ENCODE data around the gene RFPL1. TPM values are rescaled to one million over a fixed set of nuclear protein-coding genes. Genes with fewer than 3 reads are reported as not detected.

Gene RFPL1
- total RNA-seq, 1 donor from 2014 or later, result not detected

DNA sequence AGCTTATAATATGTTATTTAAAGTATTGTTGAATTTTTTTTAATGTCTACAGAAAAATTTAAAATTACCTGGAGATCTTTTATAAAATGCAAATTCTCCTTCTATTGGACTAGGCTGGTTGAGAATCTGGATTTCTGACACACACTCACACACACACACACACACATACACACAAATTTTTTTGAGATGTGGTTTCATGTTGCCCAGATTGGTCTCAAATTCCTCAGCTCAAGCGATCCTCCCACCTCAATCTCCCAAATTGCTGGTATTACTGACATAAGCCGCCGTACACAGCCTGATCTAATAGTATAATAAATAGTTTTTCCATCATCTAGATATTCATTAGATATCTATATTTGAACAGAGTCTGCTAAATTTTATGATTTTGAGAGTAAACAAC is 4.5 kb upstream of the RFPL1 start:
- no peak for DNase-seq
- intact Hi-C loops (cut with micrococcal nuclease), result no loop called here
- no peak overlapping the region for H3K27ac ChIP-seq (replicated peaks)
- no peaks in the 10 kb centered on the region for H3K9me3 ChIP-seq (replicated peaks)
- no peaks in the 10 kb centered on the region for H3K4me1 ChIP-seq
- peaks cover 52% of the 10 kb centered on the region for H3K27me3 ChIP-seq (ENCODE audit: low read depth)
- TF ChIP-seq, protein P1, sequence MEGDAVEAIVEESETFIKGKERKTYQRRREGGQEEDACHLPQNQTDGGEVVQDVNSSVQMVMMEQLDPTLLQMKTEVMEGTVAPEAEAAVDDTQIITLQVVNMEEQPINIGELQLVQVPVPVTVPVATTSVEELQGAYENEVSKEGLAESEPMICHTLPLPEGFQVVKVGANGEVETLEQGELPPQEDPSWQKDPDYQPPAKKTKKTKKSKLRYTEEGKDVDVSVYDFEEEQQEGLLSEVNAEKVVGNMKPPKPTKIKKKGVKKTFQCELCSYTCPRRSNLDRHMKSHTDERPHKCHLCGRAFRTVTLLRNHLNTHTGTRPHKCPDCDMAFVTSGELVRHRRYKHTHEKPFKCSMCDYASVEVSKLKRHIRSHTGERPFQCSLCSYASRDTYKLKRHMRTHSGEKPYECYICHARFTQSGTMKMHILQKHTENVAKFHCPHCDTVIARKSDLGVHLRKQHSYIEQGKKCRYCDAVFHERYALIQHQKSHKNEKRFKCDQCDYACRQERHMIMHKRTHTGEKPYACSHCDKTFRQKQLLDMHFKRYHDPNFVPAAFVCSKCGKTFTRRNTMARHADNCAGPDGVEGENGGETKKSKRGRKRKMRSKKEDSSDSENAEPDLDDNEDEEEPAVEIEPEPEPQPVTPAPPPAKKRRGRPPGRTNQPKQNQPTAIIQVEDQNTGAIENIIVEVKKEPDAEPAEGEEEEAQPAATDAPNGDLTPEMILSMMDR (IDR thresholded peaks at IDR 0.05; ENCODE audit: borderline replicate concordance), result no peak
- no peaks in the 10 kb centered on the region for H3K36me3 ChIP-seq
- no peak overlapping the region for H3K4me3 ChIP-seq

DNA sequence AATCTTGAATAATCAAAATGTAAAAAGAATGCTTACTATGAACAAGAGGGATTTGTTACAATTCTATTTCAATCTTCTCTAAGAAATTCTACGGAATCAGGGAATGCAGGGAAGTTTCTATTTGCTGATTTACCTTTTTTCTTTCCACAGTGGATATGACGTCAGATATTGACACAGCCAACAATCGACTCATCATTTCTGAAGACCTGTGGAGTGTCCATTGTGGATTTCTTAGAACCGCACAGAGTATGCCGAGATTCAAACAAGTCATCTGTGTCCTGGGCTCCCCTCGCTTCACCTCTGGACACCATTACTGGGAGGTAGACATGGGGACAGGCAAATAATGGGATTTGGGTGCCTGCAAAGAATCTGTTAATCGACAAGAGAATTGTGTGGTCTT is 4.1 kb upstream of the RFPL1 start:
- TF ChIP-seq, protein P1 (IDR thresholded peaks at IDR 0.05; ENCODE audit: borderline replicate concordance), result no peak
- H3K27me3 ChIP-seq (ENCODE audit: low read depth), result peaks cover 52% of the 10 kb centered on the region
- no peak overlapping the region for H3K4me3 ChIP-seq
- H3K27ac ChIP-seq (replicated peaks), result no peak overlapping the region
- H3K36me3 ChIP-seq, result no peaks in the 10 kb centered on the region
- no peak for DNase-seq
- H3K4me1 ChIP-seq, result no peaks in the 10 kb centered on the region
- H3K9me3 ChIP-seq (replicated peaks), result no peaks in the 10 kb centered on the region
- intact Hi-C loops (cut with micrococcal nuclease), result no loop called here

DNA sequence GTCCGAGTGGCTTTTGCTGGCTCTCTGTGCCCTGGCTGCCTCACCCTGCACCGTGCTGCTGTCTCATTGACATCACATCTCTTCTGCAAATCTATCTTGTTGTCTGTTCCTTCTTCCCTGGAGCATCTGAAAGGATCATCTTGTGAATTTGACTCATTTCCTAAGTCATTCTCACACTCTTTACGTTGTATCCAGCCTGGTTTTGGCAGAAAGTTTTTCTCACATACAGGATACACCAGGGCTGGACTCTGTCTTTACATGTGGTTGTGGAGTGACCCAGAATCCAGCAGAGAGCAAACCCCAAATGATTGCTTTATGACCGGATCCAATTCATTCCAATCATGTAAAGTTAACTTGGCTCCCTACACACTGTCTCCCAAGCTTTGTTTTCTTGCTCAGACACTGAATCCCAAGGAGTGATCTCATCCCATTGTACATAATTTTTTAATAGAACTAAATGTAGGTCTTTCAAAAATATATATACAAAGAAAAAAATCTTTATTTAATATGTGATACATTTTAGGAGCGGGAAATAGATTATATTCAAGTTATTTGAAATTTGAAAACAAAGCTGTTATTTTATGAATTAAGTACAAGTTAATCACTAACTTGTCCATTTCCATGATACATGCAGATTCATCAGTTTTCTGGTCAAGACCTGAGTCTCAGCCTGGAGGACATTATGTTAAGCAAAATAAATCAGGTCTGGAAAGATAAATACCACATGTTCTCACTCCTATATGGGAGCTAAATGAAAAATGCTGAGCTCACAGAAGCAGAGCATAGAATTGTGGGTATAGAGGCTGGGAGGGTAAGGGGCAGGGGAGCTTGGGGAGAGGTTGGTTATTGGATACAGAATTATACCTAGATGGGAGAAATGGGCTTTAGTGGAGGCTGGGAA is 2.9 kb upstream of the RFPL1 start:
- no peaks in the 10 kb centered on the region for H3K4me1 ChIP-seq
- H3K27me3 ChIP-seq (ENCODE audit: low read depth), result peaks cover 50% of the 10 kb centered on the region
- intact Hi-C loops (cut with micrococcal nuclease), result no loop called here
- H3K9me3 ChIP-seq (replicated peaks), result no peaks in the 10 kb centered on the region
- no peak for DNase-seq
- H3K27ac ChIP-seq (replicated peaks), result no peak overlapping the region
- no peak overlapping the region for H3K4me3 ChIP-seq
- TF ChIP-seq, protein P1 (IDR thresholded peaks at IDR 0.05; ENCODE audit: borderline replicate concordance), result no peak
- no peaks in the 10 kb centered on the region for H3K36me3 ChIP-seq

DNA sequence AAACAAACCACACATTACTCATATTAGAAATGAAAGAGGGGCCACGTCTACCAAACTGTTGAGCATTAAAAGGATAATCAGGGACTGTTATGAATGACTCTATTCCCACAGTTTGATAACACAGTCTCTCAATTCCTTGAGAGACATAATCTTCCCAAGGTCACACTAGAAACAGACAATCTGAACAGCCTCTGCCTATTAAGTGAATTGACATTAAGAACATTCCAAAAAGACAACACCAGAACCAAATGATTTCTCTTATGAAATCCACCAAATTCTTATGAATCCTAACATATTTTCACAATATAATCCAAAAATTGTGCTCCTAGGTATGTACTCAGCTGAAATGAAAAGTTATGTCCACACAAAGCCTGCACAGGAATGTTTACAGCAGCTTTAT is 4.6 kb downstream of the RFPL1 start:
- no peaks in the 10 kb centered on the region for H3K9me3 ChIP-seq (replicated peaks)
- no peaks in the 10 kb centered on the region for H3K36me3 ChIP-seq
- TF ChIP-seq, protein P1 (IDR thresholded peaks at IDR 0.05; ENCODE audit: borderline replicate concordance), result no peak
- no peak overlapping the region for H3K4me3 ChIP-seq
- intact Hi-C loops (cut with micrococcal nuclease), result no loop called here
- no peaks in the 10 kb centered on the region for H3K4me1 ChIP-seq
- no peak for DNase-seq
- H3K27ac ChIP-seq (replicated peaks), result no peak overlapping the region
- H3K27me3 ChIP-seq (ENCODE audit: low read depth), result peaks cover 18% of the 10 kb centered on the region

DNA sequence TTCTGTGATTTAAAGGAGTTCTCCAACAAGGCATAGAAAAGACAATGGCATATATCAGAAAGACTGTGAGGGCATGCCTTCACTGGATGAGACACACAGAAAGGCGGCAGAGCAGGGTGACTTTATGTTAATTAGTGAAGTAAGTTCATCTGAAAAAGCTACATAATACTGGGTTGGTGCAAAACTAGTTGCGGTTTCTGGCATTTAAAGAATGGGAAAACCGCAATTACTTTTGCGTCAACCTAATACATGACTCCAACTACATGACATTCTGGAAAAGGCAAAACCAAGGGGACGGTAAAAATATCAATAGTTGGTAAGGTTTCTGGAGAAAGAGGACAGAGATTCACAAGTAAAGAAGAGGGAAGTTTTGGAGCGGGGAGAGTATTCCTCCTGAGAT is 5.1 kb downstream of the RFPL1 start:
- intact Hi-C loops (cut with micrococcal nuclease), result no loop called here
- no peak for DNase-seq
- no peaks in the 10 kb centered on the region for H3K36me3 ChIP-seq
- H3K4me3 ChIP-seq, result no peak overlapping the region
- H3K9me3 ChIP-seq (replicated peaks), result no peaks in the 10 kb centered on the region
- TF ChIP-seq, protein P1 (IDR thresholded peaks at IDR 0.05; ENCODE audit: borderline replicate concordance), result no peak
- H3K27me3 ChIP-seq (ENCODE audit: low read depth), result peaks cover 18% of the 10 kb centered on the region
- no peaks in the 10 kb centered on the region for H3K4me1 ChIP-seq
- H3K27ac ChIP-seq (replicated peaks), result no peak overlapping the region
